GM18507 (cell line): Measurements from ENCODE around the gene FOXJ3.

Experiments
- DNase-seq: peaks from one replicate; pipeline ENCODE4 v3.0.0; 2011; ENCODE audit warnings: low read depth; ENCODE audit not compliant: insufficient read length; ENCODE audit errors: extremely low spot score
- FAIRE-seq: peaks from 2 replicates; lab custom pipeline; 2011; peaks lifted over from hg19 to GRCh38; lab: Jason Lieb, UNC

FOXJ3 gene

DNA sequence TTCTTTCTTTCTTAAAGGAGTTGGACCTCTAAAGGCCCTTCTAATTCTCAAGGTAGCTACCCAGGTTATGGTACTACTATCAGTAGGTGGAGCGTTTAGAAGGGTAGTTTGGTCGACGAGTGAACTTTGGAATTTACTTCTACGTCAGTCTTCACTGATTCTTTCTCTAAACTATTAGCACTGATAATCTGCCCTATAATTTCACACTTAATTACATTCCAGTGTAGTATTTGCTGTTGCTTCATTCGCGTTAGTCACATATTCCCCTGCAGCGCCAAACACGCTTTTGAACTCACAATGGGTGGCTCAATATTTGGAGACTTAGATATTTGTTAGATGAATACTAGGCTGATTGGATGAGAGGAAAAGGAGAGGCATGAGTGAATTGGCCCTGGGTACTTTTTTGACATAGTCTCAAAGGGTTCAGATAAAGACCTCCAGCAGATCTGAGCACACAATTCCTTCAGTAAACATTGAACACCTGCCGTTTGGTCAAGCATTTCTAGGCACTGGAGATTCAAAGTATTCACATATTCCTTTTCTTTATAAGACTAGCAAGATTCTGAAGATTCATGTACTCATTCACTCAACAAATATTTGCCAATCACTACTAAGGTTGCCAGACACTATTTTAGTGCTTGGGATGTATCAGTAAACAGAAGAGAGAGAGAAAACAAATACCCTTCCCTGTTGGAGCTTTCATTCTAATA is 929 bp upstream of the FOXJ3 start:
- peak; percentile 66 for FAIRE-seq
- no peak for DNase-seq

DNA sequence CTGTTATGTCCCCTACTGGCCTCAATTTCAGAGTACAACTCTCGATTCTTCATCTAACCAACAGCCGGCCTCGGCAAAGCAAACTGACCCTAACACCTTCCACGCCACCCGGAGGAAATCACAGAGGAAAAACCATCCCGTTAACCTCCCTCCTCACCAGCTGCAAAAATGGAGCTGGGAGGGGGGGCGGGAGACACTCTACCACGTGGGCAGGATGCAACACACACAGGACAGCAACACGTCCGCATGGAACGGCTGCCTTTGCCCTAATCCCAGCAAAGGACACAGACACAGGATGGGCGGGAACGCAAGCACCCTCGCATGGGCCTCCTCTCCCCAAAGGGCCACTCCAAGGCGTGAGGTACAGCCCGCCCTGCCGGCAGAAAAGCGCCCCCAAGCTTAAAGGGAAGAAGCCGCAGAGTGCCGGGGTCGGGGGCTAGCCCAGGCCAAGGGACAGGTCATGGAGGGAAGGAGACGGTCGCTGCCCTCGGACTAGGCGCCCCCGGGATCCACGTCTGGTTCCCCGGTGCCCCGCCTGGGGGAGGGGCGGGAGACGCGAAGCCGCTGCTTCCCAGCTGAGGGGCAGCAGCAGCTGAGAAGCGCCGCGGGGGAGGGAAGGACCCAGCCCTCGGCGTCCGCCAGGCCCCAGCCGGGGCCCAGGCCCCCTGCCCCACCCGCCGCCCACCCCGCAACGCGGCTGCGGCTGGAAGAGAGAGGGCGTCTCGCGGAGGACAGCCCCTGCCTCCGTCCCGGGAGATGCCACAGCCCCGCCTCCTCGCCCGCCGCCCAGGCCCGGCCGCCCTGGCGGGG is 590 bp downstream of the FOXJ3 start:
- FAIRE-seq = peak; percentile 18

DNA sequence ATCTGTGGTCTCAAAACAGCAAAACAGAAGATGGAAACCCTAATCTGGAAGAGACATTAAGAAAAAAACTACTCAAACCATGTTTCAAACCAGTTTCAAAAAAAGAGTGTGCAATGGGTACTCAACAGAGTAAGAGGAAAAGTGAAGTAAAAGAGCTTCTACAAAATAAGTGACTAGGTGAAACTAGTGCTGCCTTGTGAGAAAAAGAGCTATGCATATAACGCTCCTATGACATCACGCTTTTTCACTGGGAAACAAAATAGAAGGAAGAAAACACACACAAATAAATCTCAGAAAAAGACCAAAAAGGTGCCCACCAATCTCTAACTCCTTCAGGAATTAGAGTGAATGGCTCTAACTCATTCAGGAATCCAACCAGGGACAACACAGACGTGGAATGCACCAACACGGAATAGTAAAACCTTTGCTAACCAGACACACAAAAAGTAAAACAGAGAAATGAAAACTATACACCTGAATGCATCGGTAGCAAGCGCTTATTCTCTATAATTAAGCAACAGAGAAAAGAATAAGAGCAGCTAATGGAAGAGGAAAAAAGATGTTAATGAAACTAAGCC is 1.3 kb downstream of the FOXJ3 start:
- no peak for DNase-seq
- FAIRE-seq = peak; percentile 9

More for the DNA sequence above, 590 bp downstream of the FOXJ3 start:
- DNase-seq = no peak

DNA sequence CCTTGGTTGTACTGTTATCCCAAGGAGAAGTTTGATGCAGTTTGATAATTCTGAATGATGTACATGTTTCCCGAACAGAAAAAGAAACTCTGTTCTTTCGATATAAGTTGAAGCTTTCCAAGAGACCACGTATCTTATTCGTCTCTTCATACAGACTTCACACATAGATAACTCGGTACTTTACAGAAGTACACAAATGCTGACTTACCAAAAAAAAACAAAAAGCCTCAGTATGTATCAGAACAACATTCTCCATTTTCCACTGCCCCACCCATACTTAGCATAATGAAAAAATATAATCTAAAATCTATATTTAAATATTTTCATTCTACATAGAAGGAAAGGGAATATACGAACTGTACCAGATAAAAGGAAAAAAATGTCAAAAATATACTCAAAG is 2.2 kb downstream of the FOXJ3 start:
- DNase-seq (no peak), FAIRE-seq (no peak)

DNA sequence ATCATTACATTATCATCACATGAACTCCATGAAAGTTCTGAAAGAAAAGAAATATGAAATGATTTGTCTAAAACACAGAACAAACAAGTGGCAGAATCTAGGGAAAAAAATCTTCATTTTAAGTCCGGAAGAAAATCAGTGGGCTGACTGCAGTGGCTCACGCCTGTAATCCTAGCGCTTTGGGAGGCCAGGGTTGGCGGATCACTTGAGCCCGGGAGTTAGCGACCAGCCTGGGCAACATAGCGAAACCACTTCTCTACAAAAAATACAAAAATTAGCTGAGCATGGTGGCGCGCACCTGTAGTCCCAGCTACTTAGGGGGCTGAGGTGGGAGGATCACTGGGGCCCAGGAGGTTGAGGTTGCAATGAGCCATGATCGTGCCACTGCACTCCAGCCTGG is 4.8 kb downstream of the FOXJ3 start:
- FAIRE-seq = no peak
- no peak for DNase-seq

DNA sequence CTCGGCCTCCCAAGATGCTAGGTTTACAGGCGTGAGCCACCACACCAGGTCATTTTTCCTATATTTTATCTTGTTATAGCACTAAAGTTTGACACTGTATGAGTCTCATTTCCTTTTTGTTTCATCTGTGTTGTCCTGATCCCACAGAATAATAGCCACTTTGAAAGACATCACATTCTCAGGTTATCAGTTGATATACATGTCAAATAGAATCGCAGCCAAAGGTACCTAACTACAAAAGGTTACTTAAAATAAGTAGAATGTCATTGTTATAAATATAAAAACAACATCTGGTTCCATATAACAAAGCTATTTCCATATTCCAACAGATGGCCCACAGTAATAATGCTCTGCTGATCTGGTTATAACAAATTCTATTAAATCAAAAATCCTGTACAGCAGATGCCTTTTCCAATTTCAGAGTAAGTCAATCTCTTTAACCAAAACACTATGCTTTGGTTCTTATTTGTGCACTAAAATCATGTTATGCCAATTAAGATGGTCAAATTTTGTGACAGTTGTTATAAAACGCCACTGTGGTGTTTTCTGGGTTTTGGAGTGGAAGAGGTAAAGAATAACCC is 6.0 kb downstream of the FOXJ3 start:
- FAIRE-seq (peak; percentile 18), DNase-seq (no peak)

DNA sequence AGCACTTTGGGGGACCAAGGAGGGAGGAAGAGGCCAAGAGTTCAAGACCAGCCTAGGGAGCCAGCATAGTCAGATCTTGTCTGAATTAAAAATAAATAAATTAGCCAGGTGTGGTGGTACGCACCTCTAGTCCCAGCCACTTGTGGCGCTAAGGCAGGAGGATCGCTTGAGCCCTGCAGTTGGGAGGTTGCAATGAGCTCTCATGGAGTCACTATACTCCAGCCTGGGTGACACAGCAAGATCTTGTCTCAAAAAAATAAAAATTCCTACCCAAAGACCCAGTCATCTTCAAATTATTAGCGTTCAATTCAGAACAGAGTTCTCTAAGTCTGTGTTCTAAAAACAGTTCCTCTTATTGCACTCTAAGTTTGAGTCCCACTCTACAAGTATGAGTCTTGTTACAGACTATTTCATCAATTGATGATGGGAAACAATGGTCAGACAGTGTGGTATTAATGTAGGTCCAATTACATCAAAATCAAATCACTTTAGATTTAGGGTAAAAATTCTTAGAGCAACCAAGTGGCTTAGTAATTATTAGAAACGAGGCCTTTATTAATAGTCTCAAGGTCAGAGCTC is 6.9 kb downstream of the FOXJ3 start:
- DNase-seq (no peak), FAIRE-seq (no peak)

DNA sequence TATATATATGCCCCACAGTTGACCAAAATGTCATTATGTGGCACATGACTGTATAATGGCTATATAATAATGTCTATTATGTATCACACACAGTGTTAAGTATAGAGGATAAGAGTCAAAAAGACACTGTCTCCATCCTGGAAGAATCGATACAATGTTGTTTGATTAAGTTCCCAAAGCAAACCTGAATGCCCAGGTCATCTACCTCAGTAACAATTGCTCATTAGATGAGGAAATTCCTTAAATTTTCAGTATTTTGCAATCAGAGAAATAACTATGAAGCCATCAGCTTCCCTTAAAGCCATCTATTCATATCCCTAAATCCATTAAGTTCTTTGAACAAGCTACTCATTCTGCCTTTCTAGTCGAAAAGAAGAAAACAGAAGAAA is 10.0 kb downstream of the FOXJ3 start:
- FAIRE-seq (no peak), DNase-seq (no peak)

DNA sequence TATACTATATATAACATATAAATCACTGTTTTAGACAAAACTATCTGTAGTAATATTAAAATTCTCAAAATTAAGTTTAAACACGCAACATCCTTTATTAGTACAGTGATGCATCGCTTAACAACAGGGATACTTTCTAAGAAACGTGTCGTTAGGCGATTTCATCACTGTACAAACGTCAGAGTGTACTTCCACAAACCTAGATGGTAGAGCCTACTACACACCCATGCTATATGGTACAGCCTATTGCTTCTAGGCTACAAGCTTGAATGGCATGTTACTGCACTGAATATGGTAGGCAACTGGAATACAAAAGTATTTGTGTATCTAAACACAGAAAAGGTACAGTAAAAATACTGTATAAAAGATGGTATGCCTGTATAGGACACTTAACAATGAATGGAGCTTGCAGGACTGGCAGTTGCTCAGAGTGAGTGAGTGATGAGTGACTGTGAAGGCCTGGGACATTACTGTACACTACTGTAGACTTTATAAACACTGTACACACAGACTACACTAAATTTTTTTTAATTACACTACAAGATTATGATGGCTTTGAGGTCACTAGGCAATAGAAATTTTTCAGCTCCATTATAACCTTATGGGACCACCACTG is 10.5 kb downstream of the FOXJ3 start:
- peak; percentile 67 for FAIRE-seq

DNA sequence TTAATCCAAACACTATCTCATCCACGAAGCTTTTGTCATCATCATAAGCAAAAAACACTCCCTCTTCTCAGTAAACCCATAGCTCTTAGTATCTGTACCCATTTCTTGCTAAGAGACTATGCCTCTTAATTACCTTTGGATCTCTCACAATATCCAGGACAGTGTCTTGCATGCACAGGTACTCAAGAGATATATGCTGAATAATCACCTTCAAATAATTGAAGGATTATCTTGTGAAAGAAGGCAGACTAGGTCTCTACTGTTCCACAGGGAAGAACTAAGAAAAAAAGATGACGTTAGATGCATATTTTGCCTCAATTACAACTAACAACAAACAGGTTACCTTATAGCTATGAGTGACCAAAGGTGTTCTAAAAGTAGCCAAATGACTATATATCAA is 11.5 kb downstream of the FOXJ3 start:
- FAIRE-seq (no peak), DNase-seq (no peak)

More for the DNA sequence above, 10.5 kb downstream of the FOXJ3 start:
- no peak for DNase-seq

DNA sequence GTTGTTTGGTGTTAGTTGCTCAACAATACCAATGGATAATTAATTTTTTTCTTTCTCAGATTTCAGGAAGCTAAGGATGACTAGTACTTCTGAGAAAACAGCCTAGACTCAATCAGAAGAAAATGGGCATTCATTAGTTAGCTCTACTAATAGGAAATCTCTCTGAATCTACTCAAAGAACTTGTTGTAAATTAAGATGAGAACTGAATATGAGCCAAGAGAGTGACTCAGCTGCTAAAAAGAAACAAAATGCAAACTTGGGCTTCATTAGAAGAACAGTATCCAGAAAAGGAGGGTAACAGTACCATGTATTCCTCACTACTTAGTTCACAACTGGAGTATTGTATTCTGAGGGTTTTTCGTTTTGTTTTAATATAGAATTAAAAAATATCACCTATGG is 12.5 kb downstream of the FOXJ3 start:
- DNase-seq = no peak
- no peak for FAIRE-seq

DNA sequence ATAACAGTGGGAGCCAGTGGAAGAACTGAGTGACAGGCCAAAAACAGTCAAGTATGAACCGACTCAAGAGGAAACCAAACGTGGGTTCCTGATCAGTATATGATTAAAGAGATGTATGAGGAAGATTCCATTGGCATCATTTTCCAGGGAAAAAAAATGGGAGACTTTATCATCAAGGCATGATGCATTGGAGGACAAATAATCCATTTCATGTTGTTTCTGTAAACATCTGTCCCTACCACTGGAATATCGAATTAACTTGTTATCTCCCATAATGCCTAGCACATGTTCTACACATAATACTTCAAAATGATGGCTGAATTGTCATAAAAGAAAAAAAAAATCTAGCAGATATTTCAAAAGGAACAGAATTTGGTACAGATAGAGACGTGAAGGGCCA is 13.3 kb downstream of the FOXJ3 start:
- FAIRE-seq (no peak), DNase-seq (no peak)

DNA sequence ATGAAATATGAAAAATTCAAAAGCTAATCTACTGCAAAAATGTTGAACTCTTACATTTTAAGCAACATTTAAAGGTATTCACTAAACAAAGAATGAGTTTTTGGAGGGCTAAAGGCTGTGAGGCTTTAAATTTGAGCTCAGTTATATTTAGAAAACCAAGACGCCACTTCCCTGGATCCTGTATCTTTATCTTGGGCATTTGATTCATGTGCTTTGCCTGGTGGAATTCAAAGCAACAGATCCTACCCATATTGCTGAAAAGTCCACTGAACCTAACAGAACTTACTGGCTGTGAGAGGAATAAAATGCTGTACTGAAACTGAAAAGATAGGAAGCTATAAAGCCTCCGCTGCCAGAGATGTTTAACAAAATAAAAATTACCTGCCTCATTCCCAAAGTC is 14.3 kb downstream of the FOXJ3 start:
- no peak for FAIRE-seq
- DNase-seq = no peak

DNA sequence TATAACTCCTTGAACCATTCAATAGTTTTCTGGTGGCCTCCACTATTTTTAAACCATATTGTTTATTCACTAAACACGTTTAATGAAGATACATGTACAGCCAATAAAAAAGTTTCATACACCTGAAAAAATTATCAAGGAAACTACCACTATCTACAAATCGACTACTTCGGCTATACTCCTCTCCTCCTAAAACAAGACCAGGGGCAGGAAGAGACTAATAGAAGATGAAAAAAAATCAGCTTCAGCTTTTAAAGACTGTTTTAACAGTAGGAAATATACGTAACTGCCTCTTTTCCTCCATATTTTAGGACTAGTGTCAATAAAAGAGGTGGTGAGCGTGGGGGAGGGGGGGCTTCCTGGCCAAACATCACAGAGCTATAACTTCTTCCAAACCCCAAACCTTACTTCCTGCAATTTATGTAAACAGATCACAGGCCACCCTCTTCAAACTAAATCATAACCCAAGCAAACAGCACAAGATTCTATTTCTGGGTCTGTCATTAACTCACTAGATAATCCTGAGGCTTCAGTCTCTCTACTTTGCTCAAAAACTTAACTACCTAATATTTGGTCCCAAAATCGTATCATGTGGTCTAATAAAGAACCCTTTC is 15.1 kb downstream of the FOXJ3 start:
- FAIRE-seq = no peak
- DNase-seq = no peak

DNA sequence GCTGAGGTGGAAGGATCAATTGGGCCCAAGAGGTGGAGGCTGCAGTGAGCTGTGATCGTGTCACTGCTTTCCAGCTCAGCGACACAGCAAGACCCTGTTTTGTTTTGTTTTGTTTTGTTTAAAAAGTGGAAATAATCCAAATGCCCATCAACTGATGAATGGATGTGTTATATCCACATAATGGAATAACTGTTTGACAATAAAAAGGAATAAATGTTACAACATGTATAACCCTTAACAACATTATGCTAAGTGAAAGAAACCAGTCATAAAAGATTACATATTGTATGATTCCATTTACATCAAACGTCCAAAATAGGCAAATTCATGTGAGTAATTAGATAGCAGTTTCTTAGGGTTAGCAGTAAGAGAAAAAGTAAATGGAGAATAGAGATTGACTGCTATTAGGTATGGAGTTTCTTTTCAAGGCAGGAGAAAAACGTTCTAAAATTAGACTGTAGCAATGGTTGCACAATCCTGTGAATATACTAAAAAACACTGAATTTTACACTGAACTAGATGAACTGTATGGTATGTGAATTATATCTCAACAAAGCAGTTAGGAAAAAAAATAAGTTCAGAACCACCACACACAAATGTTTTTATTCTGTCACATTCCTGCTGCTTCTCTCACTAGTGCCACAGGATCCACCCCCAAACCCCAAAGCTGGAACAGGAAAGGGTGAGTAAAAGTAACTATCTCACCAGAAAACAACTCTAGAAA is 15.7 kb downstream of the FOXJ3 start:
- FAIRE-seq (no peak), DNase-seq (no peak)

DNA sequence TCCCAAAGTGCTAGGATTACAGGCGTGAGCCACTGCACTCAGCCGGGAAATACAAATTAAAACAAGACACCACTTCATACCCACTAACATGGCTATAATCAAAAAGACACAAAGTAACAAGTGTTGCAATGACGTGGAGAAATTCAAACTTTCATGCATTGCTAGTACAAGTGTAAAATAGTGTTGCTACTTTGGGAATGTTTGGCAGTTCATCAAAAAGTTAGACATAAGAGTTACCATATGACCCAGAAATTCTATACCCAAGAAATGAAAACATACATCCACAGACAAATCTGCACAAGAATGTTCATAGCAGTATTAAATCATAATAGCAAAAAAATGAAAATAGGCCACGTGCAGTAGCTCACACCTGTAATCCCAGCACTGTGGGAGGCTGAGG is 16.4 kb downstream of the FOXJ3 start:
- DNase-seq (no peak), FAIRE-seq (no peak)

DNA sequence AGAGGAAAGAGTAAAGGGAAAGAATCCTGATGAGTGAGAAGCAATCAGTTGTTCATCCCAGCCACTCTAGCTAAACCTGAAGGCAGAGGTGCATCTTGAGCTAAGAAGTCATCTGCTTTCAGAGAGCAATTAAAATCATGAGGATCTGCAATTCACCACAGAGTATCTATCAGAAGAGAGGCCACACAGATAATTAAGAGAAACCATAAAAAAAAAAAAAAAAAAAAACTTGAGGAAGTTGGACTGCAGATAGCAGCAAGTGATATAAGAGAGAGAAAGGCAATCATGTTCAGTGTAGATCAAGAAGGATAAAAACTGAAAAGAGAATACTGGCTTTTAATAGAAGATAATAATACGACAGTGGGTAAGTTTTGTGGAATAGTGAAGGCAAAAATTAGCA is 17.7 kb downstream of the FOXJ3 start:
- no peak for FAIRE-seq
- DNase-seq = no peak

DNA sequence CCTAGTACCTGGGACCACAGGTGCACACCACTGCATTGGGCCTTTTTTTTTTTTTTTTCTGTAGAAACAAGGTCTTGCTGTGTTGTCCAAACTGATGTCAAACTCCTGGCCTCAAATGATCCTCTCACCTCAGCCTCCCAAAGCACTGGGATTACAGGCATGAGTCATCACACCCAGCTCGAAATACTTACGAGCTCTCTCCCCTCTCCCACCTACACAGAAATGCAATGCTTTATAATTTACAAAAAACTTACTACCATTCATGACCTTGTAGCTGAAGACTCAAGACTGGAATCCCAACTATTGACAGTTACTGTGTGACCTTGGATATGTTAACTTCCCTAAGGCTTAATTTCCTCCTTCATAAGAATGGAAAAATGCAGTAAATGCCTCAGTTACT is 18.7 kb downstream of the FOXJ3 start:
- FAIRE-seq = no peak

DNA sequence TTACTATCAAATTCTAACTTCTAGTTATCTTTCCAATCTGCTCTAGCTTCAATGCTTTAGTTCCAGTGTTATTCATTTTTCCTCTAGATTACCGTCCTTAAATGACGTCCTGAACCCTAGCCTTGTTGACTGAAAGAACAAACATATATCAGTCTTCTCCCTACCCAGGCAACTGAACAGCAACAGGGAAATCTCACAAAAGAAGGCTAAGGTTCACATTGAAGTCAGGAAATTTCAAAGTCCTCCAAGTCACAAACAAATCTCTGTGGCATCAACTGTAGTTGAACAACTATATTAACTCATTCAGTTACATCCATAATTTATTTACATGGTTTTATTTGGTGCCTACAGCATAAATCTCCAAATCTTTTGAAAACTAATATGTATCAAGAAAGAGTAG is 19.5 kb downstream of the FOXJ3 start:
- FAIRE-seq = no peak

More for the DNA sequence above, 18.7 kb downstream of the FOXJ3 start:
- DNase-seq = no peak

More for the DNA sequence above, 19.5 kb downstream of the FOXJ3 start:
- DNase-seq = no peak
